Superior temporal gyrus (tissue), 1 donor: ENCODE data around the gene LGALS8.
"Not testable (repeated sequence)": the region's sequence is repeated elsewhere in the genome, so short reads cannot be mapped to it uniquely, and the experiment has no call there.

Source experiments
- DNase-seq: peaks from one replicate; pipeline ENCODE4 v3.0.0-alpha.2; 2016; ENCODE audit errors: extremely low spot score

The LGALS8 gene

GRCh38 chr1:236523704-236524141 lies at the start of gene LGALS8:
TSS of gene LGALS8 (plus strand) at chr1:236523982. CDS start at chr1:236526071, 2,089 bp downstream.
- peak; percentile 83 for DNase-seq

- DNase-seq = no peak
These were observed 47.8 kb upstream of the LGALS8 start for GRCh38 chr1:236476019-236476418.

GRCh38 chr1:236480758-236481436 lies 42.9 kb upstream of the LGALS8 start:
- DNase-seq = no peak

- DNase-seq = no peak
These were observed 39.3 kb upstream of the LGALS8 start for GRCh38 chr1:236484310-236484971.

GRCh38 chr1:236486356-236487002 lies 37.3 kb upstream of the LGALS8 start:
- DNase-seq = no peak

- not testable (repeated sequence) for DNase-seq
These were observed 34.6 kb upstream of the LGALS8 start for GRCh38 chr1:236489161-236489560.

- DNase-seq = peak; percentile 79
These were observed 33.9 kb upstream of the LGALS8 start for GRCh38 chr1:236489710-236490377.

- DNase-seq = no peak
These were observed 32.2 kb upstream of the LGALS8 start for GRCh38 chr1:236491469-236492136.

- DNase-seq = no peak
These were observed 31.4 kb upstream of the LGALS8 start for GRCh38 chr1:236492378-236492777.

- DNase-seq = no peak
These were observed 29.7 kb upstream of the LGALS8 start for GRCh38 chr1:236494082-236494481.

- DNase-seq = no peak
These were observed 29.0 kb upstream of the LGALS8 start for GRCh38 chr1:236494586-236495466.

- DNase-seq = no peak
These were observed 28.2 kb upstream of the LGALS8 start for GRCh38 chr1:236495467-236496112.

GRCh38 chr1:236497908-236498307 lies 25.9 kb upstream of the LGALS8 start:
- DNase-seq = no peak

GRCh38 chr1:236501093-236501492 lies 22.7 kb upstream of the LGALS8 start:
- DNase-seq = no peak

- DNase-seq = no peak
These were observed 21.2 kb upstream of the LGALS8 start for GRCh38 chr1:236502579-236502971.

GRCh38 chr1:236502972-236503639 lies 20.7 kb upstream of the LGALS8 start:
- DNase-seq = peak; percentile 37

GRCh38 chr1:236504338-236504737 lies 19.4 kb upstream of the LGALS8 start:
- not testable (repeated sequence) for DNase-seq

GRCh38 chr1:236507022-236507700 lies 16.6 kb upstream of the LGALS8 start:
- DNase-seq = peak; percentile 53

- DNase-seq = no peak
These were observed 15.2 kb upstream of the LGALS8 start for GRCh38 chr1:236508593-236509027.
